GM23338 (cell line): Measurements from ENCODE around the gene UGT1A10. TPM values are rescaled to one million over a fixed set of nuclear protein-coding genes. Genes with fewer than 3 reads are reported as not detected.

Source experiments
- ATAC-seq: fragments of 200-7000 bp; cut with Tn5 transposase; 3 replicates; pipeline ENCODE4 v1.9.1; 2020
- DNase-seq: peaks from one replicate; pipeline ENCODE4 v3.0.0-alpha.2; 2015; ENCODE audit warnings: low spot score
- H2AFZ ChIP-seq: fragments of 200-600 bp; sonication (generic); 2 replicates; pipeline ENCODE4 v1.8.0; 2016; ENCODE audit warnings: antibody characterized with exemption, mild to moderate bottlenecking, moderate library complexity
- H3F3A ChIP-seq: fragments of 200-600 bp; sonication (generic); replicated peaks from 2 replicates; pipeline ENCODE4 v1.8.0; 2017; ENCODE audit warnings: antibody characterized with exemption, mixed run types, low read depth
- H3K27ac ChIP-seq: fragments of 200-600 bp; sonication (generic); 2 replicates; pipeline ENCODE4 v1.6.1; 2016; ENCODE audit warnings: low read depth
- H3K27me3 ChIP-seq: fragments of 200-600 bp; sonication (generic); 2 replicates; pipeline ENCODE4 v1.8.0; 2016; ENCODE audit warnings: mild to moderate bottlenecking, mixed run types, moderate library complexity; ENCODE audit not compliant: insufficient read depth
- H3K36me3 ChIP-seq: fragments of 200-600 bp; sonication (generic); 2 replicates; pipeline ENCODE4 v1.8.0; 2016; ENCODE audit warnings: mild to moderate bottlenecking; ENCODE audit not compliant: insufficient read depth
- H3K4me1 ChIP-seq: fragments of 200-600 bp; sonication (generic); 2 replicates; pipeline ENCODE4 v1.8.0; 2016; ENCODE audit warnings: mild to moderate bottlenecking, moderate library complexity; ENCODE audit not compliant: insufficient read depth
- H3K4me2 ChIP-seq: fragments of 200-600 bp; sonication (generic); 2 replicates; pipeline ENCODE4 v1.7.1; 2017; ENCODE audit warnings: mixed run types
- H3K4me3 ChIP-seq: fragments of 200-600 bp; sonication (generic); 2 replicates; pipeline ENCODE4 v1.6.1; 2016; ENCODE audit warnings: mixed run types
- H3K79me2 ChIP-seq: fragments of 200-600 bp; sonication (generic); replicated peaks from 2 replicates; pipeline ENCODE4 v1.8.0; 2017; ENCODE audit warnings: mild to moderate bottlenecking; ENCODE audit not compliant: insufficient read depth
- H3K9me2 ChIP-seq: fragments of 200-600 bp; sonication (generic); 2 replicates; pipeline ENCODE4 v1.8.0; 2017; ENCODE audit not compliant: insufficient read depth
- H4K20me1 ChIP-seq: fragments of 200-600 bp; sonication (generic); replicated peaks from 2 replicates; pipeline ENCODE4 v1.8.0; 2017; ENCODE audit warnings: mild to moderate bottlenecking; ENCODE audit not compliant: insufficient read depth
- H3K27ac Mint-ChIP-seq: 2 replicates; pipeline ENCODE4 v1.8.0; 2020; ENCODE audit warnings: inconsistent platforms, mild to moderate bottlenecking, moderate library complexity, mixed read lengths
- H3K27me3 Mint-ChIP-seq: 3 replicates; pipeline ENCODE4 v1.8.0; 2022; ENCODE audit warnings: low read depth, mild to moderate bottlenecking, moderate library complexity, mixed read lengths, inconsistent platforms; ENCODE audit not compliant: insufficient read depth, poor library complexity
- H3K36me3 Mint-ChIP-seq: 3 replicates; pipeline ENCODE4 v1.8.0; 2021; ENCODE audit warnings: low read depth, mild to moderate bottlenecking, inconsistent platforms, moderate library complexity, mixed read lengths
- H3K4me1 Mint-ChIP-seq: 3 replicates; pipeline ENCODE4 v1.8.0; 2020; ENCODE audit warnings: mild to moderate bottlenecking, inconsistent platforms, mixed read lengths
- H3K4me3 Mint-ChIP-seq: 3 replicates; pipeline ENCODE4 v1.8.0; 2021; ENCODE audit warnings: moderate library complexity, mild to moderate bottlenecking, inconsistent platforms, mixed read lengths
- H3K9me3 Mint-ChIP-seq: 3 replicates; pipeline ENCODE4 v1.8.0; 2020; ENCODE audit warnings: moderate library complexity, mild to moderate bottlenecking, inconsistent platforms, mixed read lengths
- CREB1 ChIP-seq: fragments of 250-450 bp; sonication (Bioruptor Pico); IDR thresholded peaks from 2 replicates; pipeline ENCODE4 v1.5.0; 2020; ENCODE audit warnings: low read depth, mild to moderate bottlenecking, moderate library complexity
- EZH2 ChIP-seq: fragments of 200-600 bp; sonication (generic); IDR thresholded peaks from one replicate; pipeline ENCODE4 v1.8.0; 2017; ENCODE audit warnings: antibody characterized with exemption, mild to moderate bottlenecking, low read depth; ENCODE audit not compliant: unreplicated experiment
- JUNB ChIP-seq: IDR thresholded peaks from one replicate; pipeline ENCODE4 v1.6.1; 2016; ENCODE audit warnings: antibody characterized with exemption; ENCODE audit not compliant: unreplicated experiment
- STAT1 ChIP-seq: IDR thresholded peaks from one replicate; pipeline ENCODE4 v1.6.1; 2016; ENCODE audit warnings: antibody characterized with exemption; ENCODE audit not compliant: unreplicated experiment
- ZNF114 ChIP-seq: fragments of 250-450 bp; sonication (Bioruptor Pico); IDR thresholded peaks from 2 replicates; pipeline ENCODE4 v1.5.0; 2020; ENCODE audit warnings: mild to moderate bottlenecking, moderate library complexity
- polyA plus RNA-seq: library from polyadenylated mRNA; unstranded; fragments of >200 nt; fragmentation: Nextera tagmentation; extraction: Ambion mirVana; gene quantifications from 2 replicates; pipeline ENCODE4 v1.2.1, GENCODE V29; 2016
- total RNA-seq: library from RNA; depleted of rRNA; stranded (reverse); fragments of >200 nt; shearing (Covaris generic); gene quantifications from 2 replicates; pipeline ENCODE4 v1.2.3, GENCODE V29; 2014
- TF ChIP-seq, protein P1 (sequence below): IDR thresholded peaks from one replicate; pipeline ENCODE4 v1.6.1; 2018; ENCODE audit warnings: antibody characterized with exemption; ENCODE audit not compliant: unreplicated experiment
- TF ChIP-seq, protein P2 (sequence below), 2 experiments: fragments of 200-600 bp in 1 of 2; sonication (generic) in 1 of 2; conservative IDR thresholded peaks; 2 replicates each; pipeline versions ENCODE4 v1.5.1 to v1.6.1; 2016 to 2017; ENCODE audit warnings: antibody characterized with exemption in 2 of 2, low read depth in 2 of 2, mild to moderate bottlenecking in 2 of 2, moderate library complexity in 1 of 2
- TF ChIP-seq, protein P3 (sequence below): fragments of 250-450 bp; sonication (Bioruptor Pico); IDR thresholded peaks from 2 replicates; pipeline ENCODE4 v1.5.0; 2020; ENCODE audit warnings: mild to moderate bottlenecking, moderate library complexity

Gene UGT1A10
- total and polyA plus RNA-seq, 2 experiments from 2014 or later: not detected

DNA sequence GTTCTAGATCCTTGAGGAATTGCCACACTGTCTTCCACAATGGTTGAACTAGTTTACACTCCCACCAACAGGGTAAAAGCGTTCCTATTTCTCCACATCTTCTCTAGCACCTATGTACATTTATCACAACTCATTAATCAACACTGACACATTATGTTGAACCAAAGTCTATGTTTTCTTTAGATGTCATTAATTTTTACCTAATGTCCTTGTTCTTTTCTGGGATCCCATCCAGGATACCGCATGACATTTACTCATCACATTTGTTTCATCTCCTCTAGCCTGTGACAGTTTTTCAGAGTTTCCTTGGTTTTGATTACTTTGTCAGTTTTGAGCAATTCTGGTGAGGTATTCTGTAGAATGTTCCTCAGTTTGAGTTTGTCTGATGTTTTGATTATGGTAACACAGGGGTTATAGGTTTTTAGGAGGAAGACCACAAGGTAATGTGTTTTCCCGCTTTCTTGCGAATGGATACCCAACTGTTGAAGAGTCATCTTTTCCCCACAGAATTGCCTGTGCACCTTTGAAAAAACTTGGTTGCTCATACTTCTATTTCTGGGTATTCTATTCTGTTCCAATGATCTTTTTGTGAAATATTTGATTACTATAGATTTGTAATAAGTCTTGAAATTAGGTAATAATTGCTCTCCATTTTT lies 32.5 kb downstream of the UGT1A10 start:
- Histone ChIP-seq H3K36me3 (no peaks in the 10 kb centered on the region), H3K27ac (no peak overlapping the region), H3K4me1 (no peaks in the 10 kb centered on the region), H3F3A (no peaks in the 10 kb centered on the region), H2AFZ (no peak overlapping the region), H3K79me2 (no peaks in the 10 kb centered on the region), H3K4me3 (no peak overlapping the region), H3K4me2 (no peak overlapping the region), H3K27me3 (no peaks in the 10 kb centered on the region), H4K20me1 (no peaks in the 10 kb centered on the region), H3K9me2 (no peaks in the 10 kb centered on the region)
- H3K27ac Mint-ChIP-seq: no peak overlapping the region
- no peaks in the 10 kb centered on the region for H3K4me1 Mint-ChIP-seq
- TF ChIP-seq EZH2 (no peak), JUNB (no peak), STAT1 (no peak), ZNF114 (CRISPR knock-in tag) (no peak), CREB1 (CRISPR knock-in tag) (no peak)
- TF ChIP-seq, protein P1, sequence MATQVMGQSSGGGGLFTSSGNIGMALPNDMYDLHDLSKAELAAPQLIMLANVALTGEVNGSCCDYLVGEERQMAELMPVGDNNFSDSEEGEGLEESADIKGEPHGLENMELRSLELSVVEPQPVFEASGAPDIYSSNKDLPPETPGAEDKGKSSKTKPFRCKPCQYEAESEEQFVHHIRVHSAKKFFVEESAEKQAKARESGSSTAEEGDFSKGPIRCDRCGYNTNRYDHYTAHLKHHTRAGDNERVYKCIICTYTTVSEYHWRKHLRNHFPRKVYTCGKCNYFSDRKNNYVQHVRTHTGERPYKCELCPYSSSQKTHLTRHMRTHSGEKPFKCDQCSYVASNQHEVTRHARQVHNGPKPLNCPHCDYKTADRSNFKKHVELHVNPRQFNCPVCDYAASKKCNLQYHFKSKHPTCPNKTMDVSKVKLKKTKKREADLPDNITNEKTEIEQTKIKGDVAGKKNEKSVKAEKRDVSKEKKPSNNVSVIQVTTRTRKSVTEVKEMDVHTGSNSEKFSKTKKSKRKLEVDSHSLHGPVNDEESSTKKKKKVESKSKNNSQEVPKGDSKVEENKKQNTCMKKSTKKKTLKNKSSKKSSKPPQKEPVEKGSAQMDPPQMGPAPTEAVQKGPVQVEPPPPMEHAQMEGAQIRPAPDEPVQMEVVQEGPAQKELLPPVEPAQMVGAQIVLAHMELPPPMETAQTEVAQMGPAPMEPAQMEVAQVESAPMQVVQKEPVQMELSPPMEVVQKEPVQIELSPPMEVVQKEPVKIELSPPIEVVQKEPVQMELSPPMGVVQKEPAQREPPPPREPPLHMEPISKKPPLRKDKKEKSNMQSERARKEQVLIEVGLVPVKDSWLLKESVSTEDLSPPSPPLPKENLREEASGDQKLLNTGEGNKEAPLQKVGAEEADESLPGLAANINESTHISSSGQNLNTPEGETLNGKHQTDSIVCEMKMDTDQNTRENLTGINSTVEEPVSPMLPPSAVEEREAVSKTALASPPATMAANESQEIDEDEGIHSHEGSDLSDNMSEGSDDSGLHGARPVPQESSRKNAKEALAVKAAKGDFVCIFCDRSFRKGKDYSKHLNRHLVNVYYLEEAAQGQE: no peak
- TF ChIP-seq, protein P2, sequence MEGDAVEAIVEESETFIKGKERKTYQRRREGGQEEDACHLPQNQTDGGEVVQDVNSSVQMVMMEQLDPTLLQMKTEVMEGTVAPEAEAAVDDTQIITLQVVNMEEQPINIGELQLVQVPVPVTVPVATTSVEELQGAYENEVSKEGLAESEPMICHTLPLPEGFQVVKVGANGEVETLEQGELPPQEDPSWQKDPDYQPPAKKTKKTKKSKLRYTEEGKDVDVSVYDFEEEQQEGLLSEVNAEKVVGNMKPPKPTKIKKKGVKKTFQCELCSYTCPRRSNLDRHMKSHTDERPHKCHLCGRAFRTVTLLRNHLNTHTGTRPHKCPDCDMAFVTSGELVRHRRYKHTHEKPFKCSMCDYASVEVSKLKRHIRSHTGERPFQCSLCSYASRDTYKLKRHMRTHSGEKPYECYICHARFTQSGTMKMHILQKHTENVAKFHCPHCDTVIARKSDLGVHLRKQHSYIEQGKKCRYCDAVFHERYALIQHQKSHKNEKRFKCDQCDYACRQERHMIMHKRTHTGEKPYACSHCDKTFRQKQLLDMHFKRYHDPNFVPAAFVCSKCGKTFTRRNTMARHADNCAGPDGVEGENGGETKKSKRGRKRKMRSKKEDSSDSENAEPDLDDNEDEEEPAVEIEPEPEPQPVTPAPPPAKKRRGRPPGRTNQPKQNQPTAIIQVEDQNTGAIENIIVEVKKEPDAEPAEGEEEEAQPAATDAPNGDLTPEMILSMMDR (conservative IDR thresholded peaks at IDR 0.05; ENCODE audit: low read depth in 2 of 2): no peak
- TF ChIP-seq, protein P3, sequence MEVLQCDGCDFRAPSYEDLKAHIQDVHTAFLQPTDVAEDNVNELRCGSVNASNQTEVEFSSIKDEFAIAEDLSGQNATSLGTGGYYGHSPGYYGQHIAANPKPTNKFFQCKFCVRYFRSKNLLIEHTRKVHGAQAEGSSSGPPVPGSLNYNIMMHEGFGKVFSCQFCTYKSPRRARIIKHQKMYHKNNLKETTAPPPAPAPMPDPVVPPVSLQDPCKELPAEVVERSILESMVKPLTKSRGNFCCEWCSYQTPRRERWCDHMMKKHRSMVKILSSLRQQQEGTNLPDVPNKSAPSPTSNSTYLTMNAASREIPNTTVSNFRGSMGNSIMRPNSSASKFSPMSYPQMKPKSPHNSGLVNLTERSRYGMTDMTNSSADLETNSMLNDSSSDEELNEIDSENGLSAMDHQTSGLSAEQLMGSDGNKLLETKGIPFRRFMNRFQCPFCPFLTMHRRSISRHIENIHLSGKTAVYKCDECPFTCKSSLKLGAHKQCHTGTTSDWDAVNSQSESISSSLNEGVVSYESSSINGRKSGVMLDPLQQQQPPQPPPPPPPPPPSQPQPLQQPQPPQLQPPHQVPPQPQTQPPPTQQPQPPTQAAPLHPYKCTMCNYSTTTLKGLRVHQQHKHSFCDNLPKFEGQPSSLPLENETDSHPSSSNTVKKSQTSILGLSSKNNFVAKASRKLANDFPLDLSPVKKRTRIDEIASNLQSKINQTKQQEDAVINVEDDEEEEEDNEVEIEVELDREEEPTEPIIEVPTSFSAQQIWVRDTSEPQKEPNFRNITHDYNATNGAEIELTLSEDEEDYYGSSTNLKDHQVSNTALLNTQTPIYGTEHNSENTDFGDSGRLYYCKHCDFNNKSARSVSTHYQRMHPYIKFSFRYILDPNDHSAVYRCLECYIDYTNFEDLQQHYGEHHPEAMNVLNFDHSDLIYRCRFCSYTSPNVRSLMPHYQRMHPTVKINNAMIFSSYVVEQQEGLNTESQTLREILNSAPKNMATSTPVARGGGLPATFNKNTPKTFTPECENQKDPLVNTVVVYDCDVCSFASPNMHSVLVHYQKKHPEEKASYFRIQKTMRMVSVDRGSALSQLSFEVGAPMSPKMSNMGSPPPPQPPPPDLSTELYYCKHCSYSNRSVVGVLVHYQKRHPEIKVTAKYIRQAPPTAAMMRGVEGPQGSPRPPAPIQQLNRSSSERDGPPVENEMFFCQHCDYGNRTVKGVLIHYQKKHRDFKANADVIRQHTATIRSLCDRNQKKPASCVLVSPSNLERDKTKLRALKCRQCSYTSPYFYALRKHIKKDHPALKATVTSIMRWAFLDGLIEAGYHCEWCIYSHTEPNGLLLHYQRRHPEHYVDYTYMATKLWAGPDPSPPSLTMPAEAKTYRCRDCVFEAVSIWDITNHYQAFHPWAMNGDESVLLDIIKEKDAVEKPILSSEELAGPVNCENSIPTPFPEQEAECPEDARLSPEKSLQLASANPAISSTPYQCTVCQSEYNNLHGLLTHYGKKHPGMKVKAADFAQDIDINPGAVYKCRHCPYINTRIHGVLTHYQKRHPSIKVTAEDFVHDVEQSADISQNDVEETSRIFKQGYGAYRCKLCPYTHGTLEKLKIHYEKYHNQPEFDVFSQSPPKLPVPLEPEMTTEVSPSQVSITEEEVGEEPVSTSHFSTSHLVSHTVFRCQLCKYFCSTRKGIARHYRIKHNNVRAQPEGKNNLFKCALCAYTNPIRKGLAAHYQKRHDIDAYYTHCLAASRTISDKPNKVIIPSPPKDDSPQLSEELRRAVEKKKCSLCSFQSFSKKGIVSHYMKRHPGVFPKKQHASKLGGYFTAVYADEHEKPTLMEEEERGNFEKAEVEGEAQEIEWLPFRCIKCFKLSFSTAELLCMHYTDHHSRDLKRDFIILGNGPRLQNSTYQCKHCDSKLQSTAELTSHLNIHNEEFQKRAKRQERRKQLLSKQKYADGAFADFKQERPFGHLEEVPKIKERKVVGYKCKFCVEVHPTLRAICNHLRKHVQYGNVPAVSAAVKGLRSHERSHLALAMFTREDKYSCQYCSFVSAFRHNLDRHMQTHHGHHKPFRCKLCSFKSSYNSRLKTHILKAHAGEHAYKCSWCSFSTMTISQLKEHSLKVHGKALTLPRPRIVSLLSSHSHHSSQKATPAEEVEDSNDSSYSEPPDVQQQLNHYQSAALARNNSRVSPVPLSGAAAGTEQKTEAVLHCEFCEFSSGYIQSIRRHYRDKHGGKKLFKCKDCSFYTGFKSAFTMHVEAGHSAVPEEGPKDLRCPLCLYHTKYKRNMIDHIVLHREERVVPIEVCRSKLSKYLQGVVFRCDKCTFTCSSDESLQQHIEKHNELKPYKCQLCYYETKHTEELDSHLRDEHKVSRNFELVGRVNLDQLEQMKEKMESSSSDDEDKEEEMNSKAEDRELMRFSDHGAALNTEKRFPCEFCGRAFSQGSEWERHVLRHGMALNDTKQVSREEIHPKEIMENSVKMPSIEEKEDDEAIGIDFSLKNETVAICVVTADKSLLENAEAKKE (CRISPR knock-in tag): no peak
- H3K9me3 Mint-ChIP-seq: peaks cover 4% of the 10 kb centered on the region; the same call in 2 of the 3 replicates
- ATAC-seq (no peak), DNase-seq (no peak)
- no peaks in the 10 kb centered on the region for H3K27me3 Mint-ChIP-seq
- H3K4me3 Mint-ChIP-seq: no peak overlapping the region
- no peaks in the 10 kb centered on the region for H3K36me3 Mint-ChIP-seq
